ENCODE results near the gene CNTD1. TPM values are rescaled to one million over a fixed set of nuclear protein-coding genes. Genes with fewer than 3 reads are reported as not detected.

CNTD1 gene
- total RNA-seq, 1 experiment from 2014 or later: 0.13 TPM

GRCh38 chr17:42835732-42836131, 37.1 kb downstream of the CNTD1 start:
- H3K27ac ChIP-seq (ENCODE audit: low read length): no peak overlapping the region
- in situ Hi-C loops (cut with HindIII; ENCODE audit: low pct_unique_long_range_greater_than_20kb, low sequenced_read_pairs): no loop called here
- no peaks in the 10 kb centered on the region for H3K9me3 ChIP-seq (ENCODE audit: control insufficient read depth, insufficient read depth, low read depth, low read length)
- H3K4me1 ChIP-seq (ENCODE audit: control insufficient read depth, insufficient read depth, low read length): peaks cover 8% of the 10 kb centered on the region; the same call in 1 of the 2 replicates
- POLR2A ChIA-PET: no interaction called here
- DNase-seq (ENCODE audit: low read depth, low spot score) (no peak), ATAC-seq (no peak)
- BruUV-seq (replicated peaks): no TSS peak
- CTCF ChIA-PET: no interaction called here
- intact Hi-C loops (cut with micrococcal nuclease; ENCODE audit: unreplicated experiment): no loop called here
- TF ChIP-seq REST (IDR thresholded peaks at IDR 0.05; ENCODE audit: insufficient read depth in 1 of 2, low read depth in 2 of 2, low read length in 1 of 2) (no peak), SIN3A (IDR thresholded peaks at IDR 0.05; ENCODE audit: borderline replicate concordance, insufficient read depth, low read depth, low read length) (no peak), CTCF (IDR thresholded peaks at IDR 0.05) (no peak), TCF7L2 (IDR thresholded peaks at IDR 0.05; ENCODE audit: low read depth, low read length) (no peak), POLR2AphosphoS5 (IDR thresholded peaks at IDR 0.05; ENCODE audit: low read depth, low read length) (no peak)
- no peaks in the 10 kb centered on the region for H3K27me3 ChIP-seq (ENCODE audit: control insufficient read depth, insufficient read depth, low read length)
- no peak overlapping the region for H3K4me3 ChIP-seq (ENCODE audit: low read depth in 2 of 2, low read length in 2 of 2)
- peaks cover 10% of the 10 kb centered on the region for H3K36me3 ChIP-seq (ENCODE audit: control insufficient read depth, insufficient read depth, low read length)

GRCh38 chr17:42841975-42842685, 43.5 kb downstream of the CNTD1 start:
- intact Hi-C loops (cut with micrococcal nuclease; ENCODE audit: unreplicated experiment) (no loop called here), in situ Hi-C loops (cut with HindIII; ENCODE audit: low pct_unique_long_range_greater_than_20kb, low sequenced_read_pairs) (no loop called here)
- no peaks in the 10 kb centered on the region for H3K27me3 ChIP-seq (ENCODE audit: control insufficient read depth, insufficient read depth, low read length)
- TF ChIP-seq TCF7L2 (IDR thresholded peaks at IDR 0.05; ENCODE audit: low read depth, low read length): no peak
- no peak for TF ChIP-seq REST (IDR thresholded peaks at IDR 0.05; ENCODE audit: insufficient read depth in 1 of 2, low read depth in 2 of 2, low read length in 1 of 2)
- TF ChIP-seq POLR2AphosphoS5 (IDR thresholded peaks at IDR 0.05; ENCODE audit: low read depth, low read length): no peak
- no peak for TF ChIP-seq CTCF (IDR thresholded peaks at IDR 0.05)
- no peak for TF ChIP-seq SIN3A (IDR thresholded peaks at IDR 0.05; ENCODE audit: borderline replicate concordance, insufficient read depth, low read depth, low read length)
- ChIA-PET CTCF (interaction anchor here (0.8 kb wide), 1 partner anchor 85 kb away, joined by 3 read pairs; no protein-coding TSS in a partner anchor), POLR2A (no interaction called here)
- BruUV-seq (replicated peaks): TSS peak; percentile 49
- no peaks in the 10 kb centered on the region for H3K9me3 ChIP-seq (ENCODE audit: control insufficient read depth, insufficient read depth, low read depth, low read length)
- H3K27ac ChIP-seq (ENCODE audit: low read length): no peak overlapping the region
- ATAC-seq (no peak), DNase-seq (ENCODE audit: low read depth, low spot score) (no peak)
- no peak overlapping the region for H3K4me3 ChIP-seq (ENCODE audit: low read depth in 2 of 2, low read length in 2 of 2)
- no peaks in the 10 kb centered on the region for H3K4me1 ChIP-seq (ENCODE audit: control insufficient read depth, insufficient read depth, low read length)
- H3K36me3 ChIP-seq (ENCODE audit: control insufficient read depth, insufficient read depth, low read length): peaks cover 10% of the 10 kb centered on the region
